ENCODE data around the gene CSTB.
A peak's percentile ranks its signal among the peaks of the same experiment; 100 is the strongest.
"Not testable (repeated sequence)": the region's sequence is repeated elsewhere in the genome, so short reads cannot be mapped to it uniquely, and the experiment has no call there.

Gene CSTB, protein sequence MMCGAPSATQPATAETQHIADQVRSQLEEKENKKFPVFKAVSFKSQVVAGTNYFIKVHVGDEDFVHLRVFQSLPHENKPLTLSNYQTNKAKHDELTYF

DNA sequence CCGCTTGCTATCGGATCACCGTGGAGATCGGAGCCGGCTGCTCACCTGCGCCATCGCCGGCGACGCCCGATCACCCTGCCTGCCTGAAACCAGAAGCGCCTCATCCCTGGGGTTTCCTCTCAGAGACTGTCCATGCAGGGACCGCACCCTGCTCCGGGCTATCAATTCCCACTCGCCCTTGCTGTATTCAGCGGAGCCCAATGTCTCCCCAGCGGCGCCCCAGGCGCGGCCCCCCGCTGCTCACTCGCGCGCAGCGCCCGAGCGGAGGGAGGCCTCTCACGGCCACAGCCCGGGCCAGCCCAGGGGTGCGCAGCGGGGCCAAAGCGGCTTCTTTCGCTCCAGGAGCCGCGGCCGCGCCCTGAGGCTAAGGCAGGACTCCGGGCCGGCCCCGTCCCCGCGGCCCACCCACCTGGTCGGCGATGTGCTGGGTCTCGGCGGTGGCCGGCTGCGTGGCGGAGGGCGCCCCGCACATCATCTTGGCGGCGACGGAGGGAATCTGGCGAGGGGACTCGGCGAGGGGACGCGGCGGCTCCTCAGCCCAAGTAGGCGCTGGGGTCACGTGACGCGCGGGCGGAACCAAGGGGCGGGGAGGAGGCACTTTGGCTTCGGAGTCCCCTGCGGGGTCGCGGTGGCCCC lies at the start of gene CSTB:
Gene CSTB (minus strand): TSS at position 514 of the 636 bp plus-strand sequence. CDS start 39 bp downstream, at position 475.
- peak; percentile 51 to 80 (median 71) for DNase-seq (ENCODE audit: low read depth in 3 of 3)

- DNase-seq (ENCODE audit: low read depth in 3 of 3) = no peak
Measured at GRCh38 chr21:43825242-43825935, 49.3 kb upstream of the CSTB start.

- no peak for DNase-seq (ENCODE audit: low read depth in 3 of 3)
Measured at GRCh38 chr21:43824333-43825241, 48.5 kb upstream of the CSTB start.

- DNase-seq (ENCODE audit: low read depth in 3 of 3) = not testable (repeated sequence)
Measured at GRCh38 chr21:43822741-43823140, 46.6 kb upstream of the CSTB start.

- DNase-seq (ENCODE audit: low read depth in 3 of 3) = not testable (repeated sequence)
Measured at GRCh38 chr21:43822166-43822565, 46.1 kb upstream of the CSTB start.

- DNase-seq (ENCODE audit: low read depth in 3 of 3) = no peak
Measured at GRCh38 chr21:43820466-43820865, 44.4 kb upstream of the CSTB start.

GRCh38 chr21:43819511-43820405 lies 43.6 kb upstream of the CSTB start:
- DNase-seq (ENCODE audit: low read depth in 3 of 3) = no peak

GRCh38 chr21:43818685-43819084 lies 42.6 kb upstream of the CSTB start:
- DNase-seq (ENCODE audit: low read depth in 3 of 3) = no peak

GRCh38 chr21:43817157-43818086 lies 41.3 kb upstream of the CSTB start:
- DNase-seq (ENCODE audit: low read depth in 3 of 3) = no peak

DNA sequence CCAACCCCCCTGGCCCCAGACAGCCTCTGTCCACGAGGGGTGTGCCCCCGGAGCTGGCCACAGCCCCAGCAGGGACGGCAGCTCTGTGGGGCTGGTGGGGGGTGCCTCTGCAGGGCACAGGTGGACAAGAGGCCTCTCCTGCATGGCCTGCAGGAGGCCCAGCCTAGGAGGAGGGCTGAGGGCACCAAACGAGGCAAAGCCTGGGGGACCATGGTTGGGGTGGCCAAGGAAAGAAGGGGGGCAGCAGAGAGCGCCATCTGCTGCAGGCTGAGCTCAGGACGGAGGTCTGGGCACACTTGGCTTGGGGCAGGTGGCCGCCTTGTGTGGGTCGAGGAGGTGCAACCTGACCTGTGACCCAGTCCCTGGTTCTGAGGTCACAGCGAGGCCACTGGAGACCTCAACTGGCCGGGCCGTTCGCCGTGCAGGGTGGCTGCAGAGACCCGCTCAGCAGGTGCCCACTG lies 40.5 kb upstream of the CSTB start:
- no peak for DNase-seq (ENCODE audit: low read depth in 3 of 3)

DNA sequence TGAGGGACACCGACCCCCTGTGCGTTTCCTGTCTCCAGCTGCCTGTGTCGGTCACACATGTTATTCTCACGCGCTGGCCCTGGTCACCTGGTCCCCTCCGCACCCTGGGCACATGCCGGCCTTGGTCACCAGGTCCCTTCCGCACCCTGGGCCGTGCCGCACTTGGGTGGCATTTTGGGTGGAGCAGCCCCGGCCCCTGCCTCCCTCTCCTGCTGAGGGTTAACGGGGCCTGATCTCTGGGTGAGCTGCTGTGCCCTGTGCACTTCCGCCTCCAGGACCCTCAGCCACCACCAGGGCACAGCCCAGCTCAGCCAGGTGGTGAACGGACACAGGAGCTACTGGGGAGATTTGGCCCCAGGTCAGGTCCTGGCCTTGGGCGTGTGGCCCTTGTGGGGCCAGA lies 39.9 kb upstream of the CSTB start:
- no peak for DNase-seq (ENCODE audit: low read depth in 3 of 3)

- no peak for DNase-seq (ENCODE audit: low read depth in 3 of 3)
Measured at GRCh38 chr21:43815107-43815613, 39.1 kb upstream of the CSTB start.

GRCh38 chr21:43814215-43815106 lies 38.4 kb upstream of the CSTB start:
- DNase-seq (ENCODE audit: low read depth in 3 of 3) = no peak

DNA sequence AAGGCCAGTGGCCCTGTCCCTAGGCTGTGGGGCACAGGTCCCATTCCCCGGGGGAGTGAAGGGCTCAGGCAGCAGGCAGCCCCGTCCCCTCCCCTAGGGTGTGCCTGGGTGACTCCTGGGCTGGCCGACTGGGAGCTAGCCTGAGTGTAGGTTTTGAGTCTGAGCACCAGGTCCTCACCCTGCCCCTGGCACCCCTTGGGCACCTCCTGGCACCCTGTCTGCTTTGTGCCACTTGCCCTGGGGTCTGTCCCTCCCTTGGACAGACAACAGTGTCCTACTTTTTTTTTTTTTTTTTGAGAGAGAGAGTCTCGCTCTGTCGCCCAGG lies 37.5 kb upstream of the CSTB start:
- no peak for DNase-seq (ENCODE audit: low read depth in 3 of 3)

GRCh38 chr21:43812957-43813655 lies 37.0 kb upstream of the CSTB start:
- DNase-seq (ENCODE audit: low read depth in 3 of 3) = no peak

GRCh38 chr21:43812139-43812821 lies 36.2 kb upstream of the CSTB start:
- no peak for DNase-seq (ENCODE audit: low read depth in 3 of 3)

DNA sequence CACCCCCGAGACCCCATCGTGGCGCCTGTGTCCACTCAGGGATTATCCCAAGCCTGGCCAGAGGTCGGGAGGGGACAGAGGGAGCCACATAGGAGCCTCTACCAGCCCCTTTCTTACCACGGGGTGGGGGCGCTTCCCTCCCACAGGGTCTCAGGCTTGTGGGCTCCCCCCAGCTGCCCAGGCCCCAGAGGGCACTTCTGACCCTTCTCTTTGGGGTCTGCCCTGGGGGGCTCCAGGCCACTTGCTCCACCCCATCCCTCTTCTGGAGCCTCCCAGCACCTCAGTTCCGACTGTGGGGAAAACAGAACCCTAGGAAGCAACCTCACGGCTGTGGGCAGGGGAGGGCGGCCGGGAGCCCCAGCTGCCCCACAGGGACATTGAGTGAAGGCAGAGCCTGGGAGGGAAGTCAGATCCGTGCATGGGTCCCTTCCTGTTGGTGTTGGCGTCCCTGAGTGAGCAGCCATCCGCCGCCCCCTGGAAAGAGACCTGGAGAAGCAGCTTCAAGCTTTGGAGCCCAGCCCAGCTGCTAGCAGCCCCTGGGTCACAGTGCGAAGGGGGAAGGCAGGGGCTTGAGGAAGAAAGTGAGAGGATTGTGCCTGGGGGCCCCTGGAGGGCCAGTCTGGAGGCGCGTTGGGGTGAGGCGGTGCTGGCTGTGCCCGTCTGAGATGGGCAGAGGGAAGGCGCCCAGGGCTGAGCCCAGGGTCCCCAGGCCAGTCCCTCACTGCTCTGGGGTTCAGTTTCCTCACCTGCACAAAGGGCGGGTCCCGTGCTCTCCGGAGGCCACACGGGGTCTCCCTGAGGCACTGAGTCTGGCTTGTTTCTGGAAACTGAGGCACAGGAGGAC lies 35.4 kb upstream of the CSTB start:
- DNase-seq (ENCODE audit: low read depth in 3 of 3) = no peak

Data from stimulated activated CD4-positive, alpha-beta T cell treated with anti-CD3 and anti-CD28 coated beads, TNF-alpha, amount 100 ng/mL, for 24 hours (primary cell).